DMS79 (cell line): Measurements from ENCODE around the gene CDC42BPA.

Experiments
- DNase-seq: peaks from one replicate; lab custom pipeline; 2025; lab: John Stamatoyannopoulos, UW

The CDC42BPA gene

GRCh38 chr1:227335242-227336020, 17.1 kb upstream of the CDC42BPA start:
- no peak for DNase-seq

GRCh38 chr1:227333423-227333822, 15.1 kb upstream of the CDC42BPA start:
- no peak for DNase-seq

GRCh38 chr1:227330279-227331076, 12.2 kb upstream of the CDC42BPA start:
- DNase-seq = no peak

GRCh38 chr1:227328405-227329019, 10.2 kb upstream of the CDC42BPA start:
- no peak for DNase-seq

GRCh38 chr1:227325156-227325555, 6.9 kb upstream of the CDC42BPA start:
- DNase-seq = no peak

- DNase-seq = no peak
These were observed 5.6 kb upstream of the CDC42BPA start for GRCh38 chr1:227323967-227324268.

GRCh38 chr1:227323171-227323966, 5.1 kb upstream of the CDC42BPA start:
- DNase-seq = no peak

- DNase-seq = no peak
These were observed 4.1 kb upstream of the CDC42BPA start for GRCh38 chr1:227322376-227322775.

GRCh38 chr1:227321035-227321434, 2.7 kb upstream of the CDC42BPA start:
- no peak for DNase-seq

- DNase-seq = peak; percentile 27
These were observed 2.2 kb upstream of the CDC42BPA start for GRCh38 chr1:227320476-227320875.

GRCh38 chr1:227318853-227319607, 738 bp upstream of the CDC42BPA start:
- DNase-seq = peak; percentile 51

- peak; percentile 48 for DNase-seq
These were observed 723 bp downstream of the CDC42BPA start for GRCh38 chr1:227317523-227318015.

GRCh38 chr1:227317011-227317451, 1.3 kb downstream of the CDC42BPA start:
- no peak for DNase-seq

- no peak for DNase-seq
These were observed 1.8 kb downstream of the CDC42BPA start for GRCh38 chr1:227316456-227316855.

GRCh38 chr1:227315629-227316346, 2.5 kb downstream of the CDC42BPA start:
- peak; percentile 17 for DNase-seq

GRCh38 chr1:227314014-227314848, 4.1 kb downstream of the CDC42BPA start:
- no peak for DNase-seq

- no peak for DNase-seq
These were observed 5.8 kb downstream of the CDC42BPA start for GRCh38 chr1:227312361-227313025.

- no peak for DNase-seq
These were observed 6.8 kb downstream of the CDC42BPA start for GRCh38 chr1:227311389-227312001.
